PC-9 (cell line): Measurements from ENCODE around the gene CCSAP. TPM values are rescaled to one million over a fixed set of nuclear protein-coding genes. Genes with fewer than 3 reads are reported as not detected.

Experiments used
- BruUV-seq: library from RNA; stranded (reverse); fragments of 400-500 nt; replicated peaks from 2 replicates; lab custom pipeline; 2021; lab: Mats Ljungman, UMichigan
- CTCF ChIA-PET: fragments of 300-600 bp; sonication (Branson Sonifier 250); formaldehyde crosslinking; loops from one replicate; lab custom pipeline; 2022; ENCODE audit warnings: antibody characterized with exemption; lab: Charles Lee
- POLR2A ChIA-PET: fragments of 300-600 bp; sonication (Branson Sonifier 250); formaldehyde crosslinking; loops from one replicate; lab custom pipeline; 2022; ENCODE audit warnings: antibody characterized with exemption; ENCODE audit not compliant: unreplicated experiment; lab: Charles Lee
- DNase-seq, 2 experiments: peaks; one replicate each; pipeline versions ENCODE4 v3.0.0 to v3.0.0-alpha.2; 2015 to 2022; ENCODE audit warnings: mixed read lengths in 1 of 2
- H2AFZ ChIP-seq: fragments of 200-600 bp; sonication (generic); 2 replicates; pipeline ENCODE4 v1.8.1; 2017; ENCODE audit warnings: antibody characterized with exemption
- H3F3A ChIP-seq: fragments of 200-600 bp; sonication (generic); 2 replicates; pipeline ENCODE4 v1.8.1; 2017; ENCODE audit warnings: antibody characterized with exemption, mild to moderate bottlenecking, low read depth; ENCODE audit not compliant: insufficient read depth
- H3K27ac ChIP-seq: fragments of 200-600 bp; sonication (generic); 2 replicates; pipeline ENCODE4 v1.6.1; 2016; ENCODE audit warnings: mixed run types
- H3K27me3 ChIP-seq: fragments of 200-600 bp; sonication (generic); 2 replicates; pipeline ENCODE4 v1.6.1; 2016; ENCODE audit warnings: low read depth, mixed run types; ENCODE audit not compliant: insufficient read depth
- H3K36me3 ChIP-seq: fragments of 200-600 bp; sonication (generic); 2 replicates; pipeline ENCODE4 v1.6.1; 2016; ENCODE audit warnings: low read depth, mixed run types
- H3K4me1 ChIP-seq: fragments of 200-600 bp; sonication (generic); replicated peaks from 2 replicates; pipeline ENCODE4 v1.6.1; 2016; ENCODE audit warnings: mixed run types; ENCODE audit not compliant: insufficient read depth
- H3K4me2 ChIP-seq: fragments of 200-600 bp; sonication (generic); 2 replicates; pipeline ENCODE4 v1.6.1; 2017; ENCODE audit warnings: mixed run types
- H3K4me3 ChIP-seq: fragments of 200-600 bp; sonication (generic); 2 replicates; pipeline ENCODE4 v1.6.1; 2016; ENCODE audit warnings: mixed run types
- H3K79me2 ChIP-seq: fragments of 200-600 bp; sonication (generic); 2 replicates; pipeline ENCODE4 v1.6.1; 2017; ENCODE audit warnings: low read depth, mixed run types
- H3K9me2 ChIP-seq: fragments of 200-600 bp; sonication (generic); 2 replicates; pipeline ENCODE4 v1.8.1; 2017; ENCODE audit warnings: mild to moderate bottlenecking; ENCODE audit not compliant: insufficient read depth
- H3K9me3 ChIP-seq: fragments of 200-600 bp; sonication (generic); 2 replicates; pipeline ENCODE4 v1.8.1; 2016; ENCODE audit warnings: low read depth; ENCODE audit not compliant: insufficient read depth
- H4K20me1 ChIP-seq: fragments of 200-600 bp; sonication (generic); 2 replicates; pipeline ENCODE4 v1.8.1; 2017; ENCODE audit not compliant: insufficient read depth
- CTCF ChIP-seq: fragments of 200-600 bp; sonication (generic); conservative IDR thresholded peaks from 2 replicates; pipeline ENCODE4 v1.6.1; 2017; ENCODE audit warnings: mixed run types, antibody characterized with exemption, mild to moderate bottlenecking, moderate library complexity
- EZH2 ChIP-seq: fragments of 200-600 bp; sonication (generic); IDR thresholded peaks from 2 replicates; pipeline ENCODE4 v1.8.0; 2017; ENCODE audit warnings: antibody characterized with exemption, low read depth
- intact Hi-C: fragments of 100-400 bp; cut with micrococcal nuclease; formaldehyde crosslinking; loops from one replicate; pipeline ENCODE4 v1.10.0; 2022; ENCODE audit not compliant: unreplicated experiment
- total RNA-seq: library from RNA; stranded (reverse); gene quantifications from 2 replicates; pipeline ENCODE4 v1.2.3, GENCODE V29; 2021

Gene CCSAP
- total RNA-seq, 1 experiment from 2014 or later, result 6.7 TPM

- ChIA-PET CTCF (no interaction called here), POLR2A (no interaction called here)
- Histone ChIP-seq H3F3A (0 out of 2 replicates have a peak, but pooled peaks cover 5% of the 10 kb centered on the region), H3K36me3 (no peaks in the 10 kb centered on the region), H3K4me3 (no peak overlapping the region), H3K9me2 (no peaks in the 10 kb centered on the region), H2AFZ (no peak overlapping the region), H3K79me2 (peaks cover 14% of the 10 kb centered on the region; the same call in 1 of the 2 replicates), H4K20me1 (peaks cover 2% of the 10 kb centered on the region), H3K4me1 (0 out of 2 replicates have a peak, but pooled peaks cover 3% of the 10 kb centered on the region), H3K27me3 (no peaks in the 10 kb centered on the region), H3K4me2 (no peak overlapping the region), H3K9me3 (no peaks in the 10 kb centered on the region), H3K27ac (no peak overlapping the region)
- BruUV-seq, result no TSS peak
- intact Hi-C loops, result no loop called here
- no peak for TF ChIP-seq EZH2
- no peak for TF ChIP-seq CTCF
- no peak for DNase-seq
Observed at GRCh38 chr1:229285440-229285839, 57.4 kb downstream of the CCSAP start.

GRCh38 chr1:229284887-229285286, 58.0 kb downstream of the CCSAP start:
- Histone ChIP-seq H3K9me3 (no peaks in the 10 kb centered on the region), H3K4me1 (0 out of 2 replicates have a peak, but pooled peaks cover 7% of the 10 kb centered on the region), H3K4me3 (no peak overlapping the region), H3F3A (0 out of 2 replicates have a peak, but pooled peaks cover 11% of the 10 kb centered on the region), H3K27me3 (no peaks in the 10 kb centered on the region), H3K79me2 (peaks cover 14% of the 10 kb centered on the region; the same call in 1 of the 2 replicates), H3K27ac (no peak overlapping the region), H2AFZ (no peak overlapping the region), H3K36me3 (no peaks in the 10 kb centered on the region), H4K20me1 (peaks cover 2% of the 10 kb centered on the region), H3K9me2 (no peaks in the 10 kb centered on the region), H3K4me2 (no peak overlapping the region)
- TF ChIP-seq EZH2, result no peak
- TF ChIP-seq CTCF, result no peak
- CTCF ChIA-PET, result no interaction called here
- no TSS peak for BruUV-seq
- POLR2A ChIA-PET, result no interaction called here
- DNase-seq, result no peak
- intact Hi-C loops, result no loop called here

- Histone ChIP-seq H3K9me2 (no peaks in the 10 kb centered on the region), H3K4me2 (no peak overlapping the region), H3K4me1 (0 out of 2 replicates have a peak, but pooled peaks cover 7% of the 10 kb centered on the region), H3K36me3 (no peaks in the 10 kb centered on the region), H3F3A (0 out of 2 replicates have a peak, but pooled peaks cover 12% of the 10 kb centered on the region), H3K27me3 (no peaks in the 10 kb centered on the region), H2AFZ (no peak overlapping the region), H3K4me3 (no peak overlapping the region), H3K9me3 (no peaks in the 10 kb centered on the region), H3K79me2 (peaks cover 14% of the 10 kb centered on the region; the same call in 1 of the 2 replicates), H3K27ac (no peak overlapping the region), H4K20me1 (no peaks in the 10 kb centered on the region; the same call in none of the 2 replicates)
- intact Hi-C loops, result no loop called here
- BruUV-seq, result no TSS peak
- no peak for DNase-seq
- ChIA-PET CTCF (no interaction called here), POLR2A (no interaction called here)
- TF ChIP-seq CTCF, result no peak
- TF ChIP-seq EZH2, result no peak
Observed at GRCh38 chr1:229283183-229283611, 59.6 kb downstream of the CCSAP start.
